GM12878 (cell line): ENCODE measurements around the gene DNAH3.

Experiments used
- CBX5 ChIP-seq: sonication (generic); IDR thresholded peaks from 2 replicates; pipeline ENCODE4 v1.6.1; 2016; ENCODE audit warnings: low read depth, moderate library complexity, mild to moderate bottlenecking, inconsistent platforms
- CTCF ChIP-seq, 3 experiments: IDR thresholded peaks in 2 of 3; conservative IDR thresholded peaks in 1 of 3; 2 replicates each; pipeline ENCODE4 v1.5.1; 2011; ENCODE audit warnings: low read depth in 3 of 3, low read length in 3 of 3, mild to moderate bottlenecking in 3 of 3, control low read depth in 2 of 3, moderate library complexity in 2 of 3, inconsistent platforms in 1 of 3, mixed read lengths in 1 of 3; ENCODE audit not compliant: control insufficient read depth in 2 of 3, insufficient read depth in 1 of 3; ENCODE audit errors: extremely low read depth in 1 of 3
- FOXK2 ChIP-seq: fragments of 450-650 bp; IDR thresholded peaks from 2 replicates; pipeline ENCODE4 v1.6.1; 2017; ENCODE audit warnings: mild to moderate bottlenecking, moderate library complexity
- POLR2A ChIP-seq: IDR thresholded peaks from 2 replicates; pipeline ENCODE4 v1.6.1; 2011; ENCODE audit warnings: low read depth, mild to moderate bottlenecking, low read length
- SPI1 ChIP-seq: IDR thresholded peaks from 2 replicates; pipeline ENCODE4 v1.6.1; 2011; ENCODE audit warnings: low read depth, mild to moderate bottlenecking, low read length, moderate library complexity, borderline replicate concordance; ENCODE audit not compliant: insufficient read depth
- USF1 ChIP-seq: IDR thresholded peaks from 2 replicates; pipeline ENCODE4 v1.6.1; 2011; ENCODE audit warnings: borderline replicate concordance, low read depth, mild to moderate bottlenecking, moderate library complexity, mixed read lengths, low read length; ENCODE audit not compliant: insufficient read depth; ENCODE audit errors: extremely low read length

GRCh38 chr16:21100447-21100846 is 50.2 kb downstream of the DNAH3 start:
- no peak for TF ChIP-seq POLR2A
- no peak for TF ChIP-seq USF1
- TF ChIP-seq CTCF (IDR thresholded peaks at IDR 0.05 in 2 of 3, conservative IDR thresholded peaks at IDR 0.05 in 1 of 3; ENCODE audit: control insufficient read depth in 2 of 3, extremely low read depth in 1 of 3, insufficient read depth in 1 of 3, low read depth in 3 of 3, low read length in 3 of 3), result no peak
- TF ChIP-seq CBX5, result no peak
- no peak for TF ChIP-seq FOXK2
- no peak for TF ChIP-seq SPI1
